B cell (primary cell): ENCODE results near the gene FMN2. TPM values are rescaled to one million over a fixed set of nuclear protein-coding genes. Genes with fewer than 3 reads are reported as not detected.

Experiments
- ATAC-seq: fragments of 200-7000 bp; cut with Tn5 transposase; one replicate; pipeline ENCODE4 v1.10.0; 2021; ENCODE audit warnings: low read depth, mild to moderate bottlenecking, moderate number of reproducible peaks, moderate library complexity
- CTCF ChIA-PET: fragments of 350-600 bp; sonication (Branson Sonifier 250); formaldehyde crosslinking; loops from one replicate; lab custom pipeline; 2021; ENCODE audit warnings: antibody characterized with exemption, inconsistent platforms; lab: Charles Lee
- POLR2A ChIA-PET: fragments of 350-600 bp; sonication (Branson Sonifier 250); formaldehyde crosslinking; loops from one replicate; lab custom pipeline; 2021; ENCODE audit warnings: antibody characterized with exemption; lab: Charles Lee
- DNase-seq: peaks from one replicate; pipeline ENCODE4 v3.0.0; 2013
- H2AFZ ChIP-seq: 2 replicates; pipeline ENCODE4 v1.6.1; 2012; ENCODE audit warnings: mild to moderate bottlenecking, low read depth, low read length; ENCODE audit not compliant: insufficient read depth, poor library complexity, severe bottlenecking
- H3K27ac ChIP-seq, 2 donors: 1 replicate in 1 of 2; 2 replicates in 1 of 2; pipeline ENCODE4 v1.5.1; 2012 to 2013; ENCODE audit warnings: low read length in 2 of 2, mild to moderate bottlenecking in 2 of 2, moderate library complexity in 1 of 2
- H3K27me3 ChIP-seq, 4 experiments: fragments of 200-600 bp in 1 of 4; sonication (generic) in 1 of 4; replicated peaks in 1 of 4; 1 replicate in 2 of 4; 2 replicates in 2 of 4; pipeline versions ENCODE4 v1.6.1 to v1.7.0; 2013 to 2016; ENCODE audit warnings: low read length in 3 of 4, mild to moderate bottlenecking in 2 of 4, mixed read lengths in 1 of 4, moderate library complexity in 1 of 4; ENCODE audit not compliant: insufficient read depth in 4 of 4, control insufficient read depth in 3 of 4; ENCODE audit errors: control extremely low read depth in 1 of 4
- H3K36me3 ChIP-seq, 2 experiments: replicated peaks in 1 of 2; 1 replicate in 1 of 2; 2 replicates in 1 of 2; pipeline versions ENCODE4 v1.6.1 to v1.7.1; 2013; ENCODE audit warnings: low read length in 1 of 2; ENCODE audit not compliant: insufficient read depth in 2 of 2, control insufficient read depth in 1 of 2; ENCODE audit errors: control extremely low read depth in 1 of 2, extremely low read depth in 1 of 2
- H3K4me1 ChIP-seq, 2 donors: fragments of 200-600 bp in 1 of 2; sonication (generic) in 1 of 2; 1 replicate in 1 of 2; 2 replicates in 1 of 2; pipeline versions ENCODE4 v1.5.1 to v1.6.1; 2013 to 2017; ENCODE audit warnings: low read length in 2 of 2; ENCODE audit not compliant: control insufficient read depth in 2 of 2, insufficient read depth in 2 of 2
- H3K4me2 ChIP-seq: replicated peaks from 2 replicates; pipeline ENCODE3; 2012; ENCODE audit warnings: mild to moderate bottlenecking, low read depth, low read length; ENCODE audit not compliant: poor library complexity, severe bottlenecking
- H3K4me3 ChIP-seq, 5 experiments: fragments of 200-600 bp in 1 of 5; sonication (generic) in 1 of 5; 1 replicate in 3 of 5; 2 replicates in 2 of 5; pipeline versions ENCODE4 v1.5.1 to v1.7.0; 2011 to 2016; ENCODE audit warnings: low read length in 4 of 5, mild to moderate bottlenecking in 4 of 5, low read depth in 2 of 5, control low read depth in 1 of 5, moderate library complexity in 1 of 5; ENCODE audit not compliant: insufficient read depth in 1 of 5; ENCODE audit errors: control extremely low read depth in 1 of 5, extremely low read depth in 1 of 5
- H3K79me2 ChIP-seq: fragments of 200-600 bp; sonication (generic); one replicate; pipeline ENCODE4 v1.6.0; 2016; ENCODE audit warnings: low read length; ENCODE audit not compliant: control insufficient read depth, insufficient read depth
- H3K9ac ChIP-seq: fragments of 200-600 bp; sonication (generic); 2 replicates; pipeline ENCODE4 v1.6.1; 2017; ENCODE audit warnings: mild to moderate bottlenecking, low read length, moderate library complexity
- H3K9me3 ChIP-seq, 3 donors: one replicate each; pipeline versions ENCODE4 v1.6.1 to v1.7.1; 2013; ENCODE audit warnings: low read length in 2 of 3; ENCODE audit not compliant: control insufficient read depth in 2 of 3, insufficient read depth in 1 of 3; ENCODE audit errors: control extremely low read depth in 1 of 3
- H4K20me1 ChIP-seq: 2 replicates; pipeline ENCODE4 v1.6.0; 2012; ENCODE audit warnings: mild to moderate bottlenecking, low read length; ENCODE audit not compliant: insufficient read depth, control insufficient read depth, poor library complexity, severe bottlenecking
- H3K27ac Mint-ChIP-seq: one replicate; pipeline ENCODE4 v1.8.0; 2021; ENCODE audit warnings: mixed read lengths
- H3K27me3 Mint-ChIP-seq: one replicate; pipeline ENCODE4 v1.8.0; 2021; ENCODE audit warnings: mixed read lengths
- H3K4me1 Mint-ChIP-seq: one replicate; pipeline ENCODE4 v1.8.0; 2021; ENCODE audit warnings: mixed read lengths
- H3K4me3 Mint-ChIP-seq: one replicate; pipeline ENCODE4 v1.8.0; 2021; ENCODE audit warnings: mixed read lengths
- H3K9me3 Mint-ChIP-seq: one replicate; pipeline ENCODE4 v1.8.0; 2022; ENCODE audit warnings: mixed read lengths; ENCODE audit not compliant: insufficient read depth
- CTCF ChIP-seq: fragments of 200-600 bp; IDR thresholded peaks from one replicate; pipeline ENCODE4 v1.8.0; 2022; ENCODE audit warnings: antibody characterized with exemption, mild to moderate bottlenecking
- EZH2 ChIP-seq: IDR thresholded peaks from 2 replicates; pipeline ENCODE4 v1.6.1; 2012; ENCODE audit warnings: borderline replicate concordance, low read depth, mild to moderate bottlenecking, moderate library complexity, low read length; ENCODE audit not compliant: insufficient read depth, poor library complexity, severe bottlenecking
- WGBS: methylation state at CpG from one replicate; pipeline ENCODE4 v1.1.5; 2013; ENCODE audit warnings: missing lambda C conversion rate; ENCODE audit not compliant: insufficient coverage; 5-methylcytosine and 5-hydroxymethylcytosine counted together
- intact Hi-C: fragments of 100-400 bp; cut with micrococcal nuclease; formaldehyde crosslinking; loops from one replicate; pipeline ENCODE4 v1.10.0; 2022
- polyA plus RNA-seq: library from polyadenylated mRNA; depleted of rRNA; stranded (reverse); fragments of >200 nt; gene quantifications from 2 replicates; pipeline ENCODE4 v1.2.3, GENCODE V29; 2012
- total RNA-seq, 2 donors: library from RNA; stranded (reverse); fragments of 120-200 nt in 1 of 2; gene quantifications; 1 replicate in 1 of 2; 2 replicates in 1 of 2; pipeline versions ENCODE4 v1.2.3 to v1.2.4, GENCODE V29; 2013 to 2022

The FMN2 gene
- total and polyA plus RNA-seq, 2 donors (not counting 1 experiment from before 2014, with no cell fraction given), result not detected

GRCh38 chr1:240508201-240508600, 416.5 kb downstream of the FMN2 start:
- WGBS, result 50% methylated on average over 1 of the region's 3 CpGs
- TF ChIP-seq EZH2, result no peak
- no peak for TF ChIP-seq CTCF
- no peaks in the 10 kb centered on the region for H3K9me3 Mint-ChIP-seq

GRCh38 chr1:240508950-240509349, 417.3 kb downstream of the FMN2 start:
- no peaks in the 10 kb centered on the region for H3K27me3 Mint-ChIP-seq
- no peak overlapping the region for H3K4me2 ChIP-seq
- H3K4me3 Mint-ChIP-seq, result no peak overlapping the region
- ATAC-seq, result no peak
- H3K27ac ChIP-seq, result no peak overlapping the region
- 63% methylated on average over 1 of the region's 2 CpGs for WGBS
- H2AFZ ChIP-seq, result no peak overlapping the region
- ChIA-PET POLR2A (no interaction called here), CTCF (no interaction called here)
- TF ChIP-seq EZH2 (no peak), CTCF (no peak)
- no peaks in the 10 kb centered on the region for H3K4me1 ChIP-seq
- no peak for DNase-seq
- H3K4me3 ChIP-seq, result no peak overlapping the region
- H3K9me3 Mint-ChIP-seq, result no peaks in the 10 kb centered on the region
- no peak overlapping the region for H3K27ac Mint-ChIP-seq
- no peaks in the 10 kb centered on the region for H3K4me1 Mint-ChIP-seq
- H3K27me3 ChIP-seq, result no peaks in the 10 kb centered on the region
- intact Hi-C loops, result no loop called here
- no peaks in the 10 kb centered on the region for H3K36me3 ChIP-seq
- no peaks in the 10 kb centered on the region for H3K9me3 ChIP-seq
- no peaks in the 10 kb centered on the region for H3K79me2 ChIP-seq
- H4K20me1 ChIP-seq, result no peaks in the 10 kb centered on the region
- H3K9ac ChIP-seq, result no peak overlapping the region

More at GRCh38 chr1:240508201-240508600, 416.5 kb downstream of the FMN2 start:
- Histone ChIP-seq H3K9ac (no peak overlapping the region), H3K4me1 (no peaks in the 10 kb centered on the region), H3K36me3 (no peaks in the 10 kb centered on the region), H3K27ac (no peak overlapping the region), H3K27me3 (no peaks in the 10 kb centered on the region), H3K79me2 (no peaks in the 10 kb centered on the region), H3K4me3 (no peak overlapping the region), H3K4me2 (no peak overlapping the region), H4K20me1 (no peaks in the 10 kb centered on the region), H3K9me3 (no peaks in the 10 kb centered on the region), H2AFZ (no peak overlapping the region)
- Mint-ChIP-seq H3K27me3 (no peaks in the 10 kb centered on the region), H3K27ac (no peak overlapping the region), H3K4me1 (no peaks in the 10 kb centered on the region), H3K4me3 (no peak overlapping the region)
- POLR2A ChIA-PET, result no interaction called here
- CTCF ChIA-PET, result no interaction called here
- intact Hi-C loops, result no loop called here
- DNase-seq (no peak), ATAC-seq (no peak)
